Measurements from ENCODE around the gene DYRK4. TPM values are rescaled to one million over a fixed set of nuclear protein-coding genes. Genes with fewer than 3 reads are reported as not detected.

The DYRK4 gene
- total RNA-seq, result 10 to 100 TPM; 30.6 to 46.0 TPM

GRCh38 chr12:4562034-4562657 is at the start of gene DYRK4:
Gene DYRK4, plus strand, starts transcription at chr12:4562208. Its CDS starts 38 bp downstream, at chr12:4562246.

DNA sequence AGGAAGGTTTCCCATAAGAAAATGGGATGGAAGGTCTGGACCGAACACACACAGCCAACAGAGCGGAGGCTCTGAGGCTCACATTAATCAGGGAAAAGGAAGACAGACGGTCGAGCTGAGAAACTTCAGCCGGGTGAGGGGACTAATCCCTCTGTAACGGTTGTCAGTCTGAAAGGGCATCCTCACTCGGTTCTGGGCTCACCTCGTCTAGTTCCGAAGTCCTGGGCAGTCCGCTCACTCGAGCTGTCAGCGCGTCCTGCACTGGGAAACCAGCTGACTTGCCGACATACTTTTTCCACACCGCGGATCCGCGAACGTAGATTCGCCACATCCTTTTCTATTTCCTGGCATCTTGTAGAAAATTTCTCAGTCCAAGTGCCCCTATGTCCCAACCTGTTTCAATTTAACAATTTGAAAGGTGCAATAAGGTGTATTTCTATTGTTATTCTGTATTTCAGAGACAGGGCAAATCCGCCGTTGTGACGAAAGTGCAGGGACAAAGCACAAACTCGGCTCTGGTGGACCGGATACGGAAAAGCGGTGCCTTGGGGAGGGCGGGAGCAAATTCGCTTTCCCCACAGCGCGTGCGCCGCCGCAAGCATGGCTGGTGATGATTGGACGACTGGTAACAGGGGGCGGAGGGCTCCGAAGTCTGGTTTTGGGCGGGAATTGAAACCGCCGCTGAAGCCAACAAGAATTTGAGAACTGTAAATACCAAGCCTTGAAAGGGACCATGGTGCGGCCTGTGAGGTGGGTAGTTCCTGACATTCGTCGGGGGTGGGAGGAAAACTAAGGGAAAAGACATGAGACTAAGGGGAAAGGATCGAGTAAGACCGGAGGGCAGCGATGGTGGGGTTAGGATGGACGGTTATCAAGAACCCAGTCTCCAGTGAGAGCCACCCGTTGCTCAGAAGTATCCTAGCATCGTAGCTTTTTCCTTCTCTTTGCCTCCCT is 23.5 kb upstream of the DYRK4 start, which contains the start of gene RAD51AP1:
RAD51AP1 (plus strand) TSS at position 684 of the 954 bp plus-strand sequence; CDS start at position 734, 50 bp downstream.

DNA sequence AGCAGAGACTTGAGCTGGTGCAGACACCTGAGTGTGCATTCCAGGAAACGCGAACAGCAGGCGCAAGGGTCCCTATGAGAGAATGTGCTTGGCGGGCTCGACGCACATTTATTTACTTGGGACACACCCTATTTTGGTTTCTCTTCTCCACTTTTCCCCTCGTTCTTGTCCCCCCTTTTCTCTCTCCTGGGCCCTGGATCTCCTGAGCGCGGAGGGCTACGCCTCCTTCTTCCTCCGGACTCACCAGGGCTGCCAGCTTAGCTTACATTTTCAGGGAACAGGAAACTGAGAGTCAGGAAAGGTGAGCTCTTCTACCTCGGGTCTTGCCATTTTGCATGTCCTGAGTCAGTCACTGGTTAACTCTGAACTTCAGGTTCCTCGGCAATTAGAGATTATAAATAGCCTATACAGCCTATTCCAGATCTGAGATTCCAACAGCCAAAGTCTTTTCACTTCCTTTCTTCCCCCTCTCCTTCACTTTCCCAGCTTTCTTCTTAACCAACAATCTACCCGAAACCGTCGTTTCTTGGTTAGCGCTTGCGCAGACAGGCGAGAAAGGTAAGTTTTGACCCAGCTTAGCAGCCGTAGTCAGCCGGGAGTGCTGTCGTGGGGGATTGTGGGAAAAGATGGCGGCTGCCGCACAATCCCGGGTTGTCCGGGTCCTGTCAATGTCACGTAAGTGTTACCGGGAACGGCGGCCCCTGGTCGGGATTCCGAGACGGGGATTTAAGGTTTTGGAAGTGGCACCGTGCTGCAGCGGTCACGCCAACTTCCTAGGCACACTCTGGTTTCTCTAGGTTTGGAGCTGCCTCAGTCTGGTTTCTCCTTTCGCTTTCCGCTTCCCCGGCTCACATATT is 86.7 kb downstream of the DYRK4 start, which contains the start of the genes AKAP3 and NDUFA9:
AKAP3 (minus strand) TSS at position 551 of the 857 bp plus-strand sequence. CDS start 10,855 bp downstream, outside the sequence.
NDUFA9 (plus strand) TSS at position 614 of the 857 bp plus-strand sequence; CDS start at position 627, 13 bp downstream.

Other genes with a start within 250 kb of the DYRK4 start
- gene TIGAR, start 241.0 kb upstream of the DYRK4 start, total RNA-seq, result 10 to 100 TPM; 14.8 to 21.3 TPM
- gene FGF23, start 182.5 kb upstream of the DYRK4 start, total RNA-seq, result not detected
- gene FGF6, start 116.4 kb upstream of the DYRK4 start, total RNA-seq, result not detected
- 10 to 100 TPM; 18.2 to 27.6 TPM for gene RAD51AP1, start 23.3 kb upstream of the DYRK4 start, total RNA-seq
- gene AKAP3, start 86.8 kb downstream of the DYRK4 start, total RNA-seq, result 1 to 10 TPM in 1 of 2 donors, under 1 TPM in 1; 0.67 to 4.5 TPM
- 10 to 100 TPM; 50.2 to 52.6 TPM for gene NDUFA9, start 86.9 kb downstream of the DYRK4 start, total RNA-seq
- gene GALNT8, start 158.2 kb downstream of the DYRK4 start, total RNA-seq, result not detected

All from melanocyte of skin (primary cell).